Measurements from ENCODE around the gene RPL22. TPM values are rescaled to one million over a fixed set of nuclear protein-coding genes. Genes with fewer than 3 reads are reported as not detected.

Gene RPL22
- total RNA-seq, 1 donor from 2014 or later, result 283 TPM

DNA sequence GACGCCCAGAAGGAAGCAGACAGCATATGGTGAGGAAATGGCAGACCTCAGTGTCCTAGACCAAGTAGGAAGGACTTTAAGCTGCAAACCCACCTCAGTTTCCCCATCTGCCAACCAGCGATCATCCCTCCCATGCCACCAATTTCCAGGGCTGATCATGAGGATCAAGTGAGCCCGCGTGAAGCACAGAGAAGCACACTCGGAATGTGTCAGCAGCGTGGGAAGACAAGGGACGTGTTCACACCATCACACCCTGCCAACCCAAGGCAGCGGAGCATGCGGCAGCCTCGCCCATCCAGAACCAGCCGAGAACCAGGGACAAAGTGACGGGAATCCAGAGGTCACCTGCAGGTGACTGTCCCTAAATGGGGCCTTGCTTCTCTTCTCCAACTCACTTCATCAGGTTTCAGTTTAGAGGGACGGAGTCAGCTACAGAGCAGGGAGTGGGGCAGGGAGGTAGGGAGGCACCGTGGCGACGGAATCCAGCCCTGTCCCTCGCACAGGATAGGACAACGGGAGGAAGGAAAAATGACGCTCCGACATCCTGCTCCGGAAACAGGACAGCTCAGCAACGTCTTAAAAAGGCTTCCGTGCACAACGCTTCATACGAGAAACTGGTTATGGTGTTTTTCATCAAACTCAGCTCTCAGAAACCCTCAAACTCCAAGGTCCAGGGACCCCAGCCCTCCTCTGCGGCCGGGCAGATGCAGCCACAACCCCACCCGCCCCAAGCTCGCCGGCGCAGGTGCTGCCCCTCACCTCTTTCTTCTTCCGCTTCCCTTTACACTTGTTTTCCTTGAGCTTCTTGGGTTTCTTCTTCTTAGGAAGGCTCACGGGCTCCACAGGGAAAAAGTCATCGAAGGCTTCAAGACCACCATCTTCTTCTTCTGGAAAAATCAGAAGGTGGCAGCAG is 31.7 kb downstream of the RPL22 start:
- Mint-ChIP-seq H3K9me3 (ENCODE audit: unreplicated experiment) (no peaks in the 10 kb centered on the region), H3K4me1 (ENCODE audit: low read depth, unreplicated experiment) (no peaks in the 10 kb centered on the region), H3K27ac (ENCODE audit: unreplicated experiment) (no peak overlapping the region), H3K36me3 (ENCODE audit: low read depth, unreplicated experiment) (no peaks in the 10 kb centered on the region), H3K4me3 (ENCODE audit: unreplicated experiment) (no peak overlapping the region), H3K27me3 (ENCODE audit: low read depth, unreplicated experiment) (peaks cover 68% of the 10 kb centered on the region)
- Histone ChIP-seq H3K27me3 (ENCODE audit: insufficient read depth, low read length) (peaks cover 3% of the 10 kb centered on the region), H3K4me3 (ENCODE audit: insufficient read depth, low read depth, low read length) (no peak overlapping the region), H3K4me2 (ENCODE audit: low read length) (no peak overlapping the region), H3K9ac (ENCODE audit: low read length) (no peak overlapping the region), H3K36me3 (ENCODE audit: insufficient read depth, low read length) (no peaks in the 10 kb centered on the region), H3K27ac (ENCODE audit: low read depth, low read length) (no peak overlapping the region), H2AFZ (ENCODE audit: low read depth, low read length) (no peak overlapping the region), H4K20me1 (ENCODE audit: insufficient read depth, low read length) (no peaks in the 10 kb centered on the region), H3K79me2 (ENCODE audit: insufficient read depth, low read length) (no peaks in the 10 kb centered on the region), H3K9me3 (ENCODE audit: insufficient read depth, low read depth, low read length) (no peaks in the 10 kb centered on the region), H3K4me1 (ENCODE audit: insufficient read depth, low read length) (no peaks in the 10 kb centered on the region)
- FAIRE-seq (no peak), DNase-seq (ENCODE audit: low read depth) (no peak)
- TF ChIP-seq, protein P1, sequence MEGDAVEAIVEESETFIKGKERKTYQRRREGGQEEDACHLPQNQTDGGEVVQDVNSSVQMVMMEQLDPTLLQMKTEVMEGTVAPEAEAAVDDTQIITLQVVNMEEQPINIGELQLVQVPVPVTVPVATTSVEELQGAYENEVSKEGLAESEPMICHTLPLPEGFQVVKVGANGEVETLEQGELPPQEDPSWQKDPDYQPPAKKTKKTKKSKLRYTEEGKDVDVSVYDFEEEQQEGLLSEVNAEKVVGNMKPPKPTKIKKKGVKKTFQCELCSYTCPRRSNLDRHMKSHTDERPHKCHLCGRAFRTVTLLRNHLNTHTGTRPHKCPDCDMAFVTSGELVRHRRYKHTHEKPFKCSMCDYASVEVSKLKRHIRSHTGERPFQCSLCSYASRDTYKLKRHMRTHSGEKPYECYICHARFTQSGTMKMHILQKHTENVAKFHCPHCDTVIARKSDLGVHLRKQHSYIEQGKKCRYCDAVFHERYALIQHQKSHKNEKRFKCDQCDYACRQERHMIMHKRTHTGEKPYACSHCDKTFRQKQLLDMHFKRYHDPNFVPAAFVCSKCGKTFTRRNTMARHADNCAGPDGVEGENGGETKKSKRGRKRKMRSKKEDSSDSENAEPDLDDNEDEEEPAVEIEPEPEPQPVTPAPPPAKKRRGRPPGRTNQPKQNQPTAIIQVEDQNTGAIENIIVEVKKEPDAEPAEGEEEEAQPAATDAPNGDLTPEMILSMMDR (IDR thresholded peaks at IDR 0.05; ENCODE audit: insufficient read depth, low read depth, low read length), result no peak
- TF ChIP-seq EZH2 (IDR thresholded peaks at IDR 0.05; ENCODE audit: insufficient read depth, low read length), result no peak

DNA sequence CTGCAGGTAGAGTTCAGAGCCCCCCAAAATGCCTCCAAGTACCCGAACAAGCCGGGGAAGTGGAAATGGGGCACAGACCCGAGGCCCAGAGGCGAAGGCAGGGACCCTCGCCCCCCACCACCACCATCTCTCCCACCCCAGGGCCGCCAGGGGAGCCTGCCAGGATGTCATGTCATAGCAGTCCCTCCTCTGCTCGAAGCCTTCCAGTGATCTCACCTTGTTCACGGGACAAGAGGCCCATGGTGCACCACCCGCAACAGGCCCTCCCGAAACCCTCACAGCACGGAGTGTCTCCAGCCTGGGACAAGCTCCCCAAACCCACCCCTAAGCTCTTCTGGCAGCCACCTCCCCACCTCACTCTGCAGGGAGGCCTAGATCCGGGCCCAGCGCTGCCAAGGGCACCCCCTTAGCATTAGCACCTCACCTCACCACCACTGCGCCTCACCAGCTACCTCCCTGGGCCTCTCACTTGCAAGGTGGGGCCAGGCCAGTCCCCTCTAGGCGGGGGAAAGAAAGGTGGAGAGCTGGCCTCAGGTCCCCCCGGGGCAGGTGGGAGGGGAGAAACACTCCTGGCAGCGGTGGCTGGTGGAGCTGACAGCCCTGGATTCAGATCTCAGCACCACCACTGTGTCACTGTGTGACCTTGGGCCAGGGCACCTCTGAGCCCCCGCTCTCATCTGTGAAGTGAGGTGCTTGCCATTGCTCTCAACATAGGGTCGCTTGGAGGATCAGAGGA is 32.6 kb downstream of the RPL22 start:
- FAIRE-seq (no peak), DNase-seq (ENCODE audit: low read depth) (no peak)
- TF ChIP-seq, protein P1 (IDR thresholded peaks at IDR 0.05; ENCODE audit: insufficient read depth, low read depth, low read length), result no peak
- Mint-ChIP-seq H3K9me3 (ENCODE audit: unreplicated experiment) (no peaks in the 10 kb centered on the region), H3K4me1 (ENCODE audit: low read depth, unreplicated experiment) (no peaks in the 10 kb centered on the region), H3K36me3 (ENCODE audit: low read depth, unreplicated experiment) (no peaks in the 10 kb centered on the region), H3K27ac (ENCODE audit: unreplicated experiment) (no peak overlapping the region), H3K4me3 (ENCODE audit: unreplicated experiment) (no peak overlapping the region), H3K27me3 (ENCODE audit: low read depth, unreplicated experiment) (peaks cover 70% of the 10 kb centered on the region)
- H3K27me3 ChIP-seq (ENCODE audit: insufficient read depth, low read length), result peaks cover 3% of the 10 kb centered on the region
- no peaks in the 10 kb centered on the region for H3K4me1 ChIP-seq (ENCODE audit: insufficient read depth, low read length)
- no peaks in the 10 kb centered on the region for H3K36me3 ChIP-seq (ENCODE audit: insufficient read depth, low read length)
- H3K9me3 ChIP-seq (ENCODE audit: insufficient read depth, low read depth, low read length), result no peaks in the 10 kb centered on the region
- no peak overlapping the region for H2AFZ ChIP-seq (ENCODE audit: low read depth, low read length)
- H3K4me3 ChIP-seq (ENCODE audit: insufficient read depth, low read depth, low read length), result no peak overlapping the region
- no peak overlapping the region for H3K27ac ChIP-seq (ENCODE audit: low read depth, low read length)
- H3K4me2 ChIP-seq (ENCODE audit: low read length), result no peak overlapping the region
- H4K20me1 ChIP-seq (ENCODE audit: insufficient read depth, low read length), result peaks cover under 1% of the 10 kb centered on the region
- H3K79me2 ChIP-seq (ENCODE audit: insufficient read depth, low read length), result no peaks in the 10 kb centered on the region
- no peak overlapping the region for H3K9ac ChIP-seq (ENCODE audit: low read length)
